Gastroesophageal sphincter (tissue), 4 donors: Measurements from ENCODE around the gene TSACC. TPM values are rescaled to one million over a fixed set of nuclear protein-coding genes. Genes with fewer than 3 reads are reported as not detected.

Source experiments
- ATAC-seq: fragments of 150-250 bp; one replicate; pipeline ENCODE4 v1.9.1; 2016; ENCODE audit warnings: mild to moderate bottlenecking, moderate library complexity
- H3K27ac ChIP-seq, 4 donors: fragments of 200-600 bp; sonication (generic) in 3 of 4; 1 replicate in 3 of 4; 2 replicates in 1 of 4; pipeline ENCODE4 v1.5.1; 2016 to 2019
- H3K27me3 ChIP-seq: fragments of 200-600 bp; sonication (generic); one replicate; pipeline ENCODE4 v1.5.1; 2019
- H3K36me3 ChIP-seq, 2 donors: fragments of 200-600 bp; sonication (generic); one replicate each; pipeline ENCODE4 v1.5.1; 2019; ENCODE audit warnings: control low read depth in 1 of 2
- H3K4me1 ChIP-seq, 3 donors: fragments of 200-600 bp; sonication (generic); 1 replicate in 2 of 3; 2 replicates in 1 of 3; pipeline ENCODE4 v1.5.1; 2016 to 2019; ENCODE audit warnings: control low read depth in 2 of 3
- H3K4me3 ChIP-seq, 2 donors: fragments of 200-600 bp; sonication (generic); one replicate each; pipeline ENCODE4 v1.5.1; 2019; ENCODE audit warnings: mild to moderate bottlenecking in 1 of 2, moderate library complexity in 1 of 2
- H3K9me3 ChIP-seq, 3 donors: fragments of 200-600 bp; sonication (generic); one replicate each; pipeline ENCODE4 v1.5.1; 2017 to 2019; ENCODE audit warnings: control low read depth in 2 of 3
- EP300 ChIP-seq: sonication (generic); formaldehyde crosslinking; IDR thresholded peaks from one replicate; pipeline ENCODE4 v1.6.1; 2017; ENCODE audit warnings: antibody characterized with exemption, mild to moderate bottlenecking
- POLR2A ChIP-seq, 2 donors: fragments of 450-650 bp; IDR thresholded peaks; one replicate each; pipeline ENCODE4 v1.6.1; 2017; ENCODE audit warnings: antibody characterized with exemption in 2 of 2, mild to moderate bottlenecking in 2 of 2, moderate library complexity in 1 of 2
- POLR2AphosphoS5 ChIP-seq: sonication (generic); formaldehyde crosslinking; IDR thresholded peaks from one replicate; pipeline ENCODE4 v1.6.1; 2017; ENCODE audit warnings: antibody characterized with exemption
- WGBS, 2 donors: methylation state at CpG; one replicate each; pipeline ENCODE4 v1.1.5; 2018; ENCODE audit warnings: low coverage in 1 of 2; 5-methylcytosine and 5-hydroxymethylcytosine counted together
- total RNA-seq, 4 donors: library from RNA; depleted of rRNA; stranded (reverse); fragments of >200 nt; gene quantifications; one replicate each; pipeline ENCODE4 v1.1.0, GENCODE V29; 2016
- TF ChIP-seq, protein P1 (sequence below), 4 experiments: fragments of 200-600 bp in 2 of 4; fragments of 450-650 bp in 2 of 4; sonication (generic) in 1 of 4; IDR thresholded peaks; one replicate each; pipeline ENCODE4 v1.5.1; 2017 to 2019; ENCODE audit warnings: antibody characterized with exemption in 4 of 4, mild to moderate bottlenecking in 2 of 4, moderate library complexity in 2 of 4

The TSACC gene
- total RNA-seq, 4 donors from 2014 or later, result not detected

DNA sequence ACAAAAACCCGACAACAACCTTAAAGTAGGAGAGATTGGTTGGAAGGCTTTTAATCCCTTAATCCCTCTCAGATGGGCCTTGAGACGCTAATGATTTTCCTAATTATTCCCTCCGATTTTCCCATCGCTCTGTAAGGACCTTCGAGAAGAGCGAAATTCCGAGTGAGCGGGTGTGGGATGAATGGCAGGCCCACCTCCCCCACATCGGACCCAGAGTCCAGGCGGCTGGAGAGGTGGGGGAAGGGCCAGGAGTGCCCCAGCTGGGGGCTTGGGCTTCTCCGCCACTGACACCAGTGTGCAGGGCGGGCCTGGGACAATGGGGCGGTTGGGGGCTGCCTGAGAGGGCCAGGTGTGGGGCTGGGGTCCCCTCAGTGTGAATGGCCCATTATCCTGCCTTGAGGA, 54.1 kb downstream of the TSACC start:
- Histone ChIP-seq H3K36me3 (no peaks in the 10 kb centered on the region), H3K4me3 (no peak overlapping the region), H3K9me3 (no peaks in the 10 kb centered on the region), H3K27ac (no peak overlapping the region), H3K27me3 (peaks cover 57% of the 10 kb centered on the region), H3K4me1 (peaks cover 0 to 10% (median 0%) of the 10 kb centered on the region in 3 donors)
- WGBS, 2 donors, result 52 to 93% methylated on average over 2 to 3 of the region's 13 CpGs
- no peak for ATAC-seq
- TF ChIP-seq EP300, result no peak
- TF ChIP-seq POLR2A (IDR thresholded peaks at IDR 0.05), result no peak
- TF ChIP-seq POLR2AphosphoS5, result no peak
- TF ChIP-seq, protein P1, sequence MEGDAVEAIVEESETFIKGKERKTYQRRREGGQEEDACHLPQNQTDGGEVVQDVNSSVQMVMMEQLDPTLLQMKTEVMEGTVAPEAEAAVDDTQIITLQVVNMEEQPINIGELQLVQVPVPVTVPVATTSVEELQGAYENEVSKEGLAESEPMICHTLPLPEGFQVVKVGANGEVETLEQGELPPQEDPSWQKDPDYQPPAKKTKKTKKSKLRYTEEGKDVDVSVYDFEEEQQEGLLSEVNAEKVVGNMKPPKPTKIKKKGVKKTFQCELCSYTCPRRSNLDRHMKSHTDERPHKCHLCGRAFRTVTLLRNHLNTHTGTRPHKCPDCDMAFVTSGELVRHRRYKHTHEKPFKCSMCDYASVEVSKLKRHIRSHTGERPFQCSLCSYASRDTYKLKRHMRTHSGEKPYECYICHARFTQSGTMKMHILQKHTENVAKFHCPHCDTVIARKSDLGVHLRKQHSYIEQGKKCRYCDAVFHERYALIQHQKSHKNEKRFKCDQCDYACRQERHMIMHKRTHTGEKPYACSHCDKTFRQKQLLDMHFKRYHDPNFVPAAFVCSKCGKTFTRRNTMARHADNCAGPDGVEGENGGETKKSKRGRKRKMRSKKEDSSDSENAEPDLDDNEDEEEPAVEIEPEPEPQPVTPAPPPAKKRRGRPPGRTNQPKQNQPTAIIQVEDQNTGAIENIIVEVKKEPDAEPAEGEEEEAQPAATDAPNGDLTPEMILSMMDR (IDR thresholded peaks at IDR 0.05), result no peak

GRCh38 chr1:156393095-156393494, 54.8 kb downstream of the TSACC start:
- TF ChIP-seq, protein P1 (IDR thresholded peaks at IDR 0.05), result no peak
- TF ChIP-seq EP300 (no peak), POLR2A (IDR thresholded peaks at IDR 0.05) (no peak), POLR2AphosphoS5 (no peak)
- Histone ChIP-seq H3K27ac (no peak overlapping the region), H3K4me1 (peaks cover 0 to 7% (median 0%) of the 10 kb centered on the region in 3 donors), H3K27me3 (peaks cover 50% of the 10 kb centered on the region), H3K9me3 (no peaks in the 10 kb centered on the region), H3K4me3 (no peak overlapping the region), H3K36me3 (no peaks in the 10 kb centered on the region)
- no peak for ATAC-seq

DNA sequence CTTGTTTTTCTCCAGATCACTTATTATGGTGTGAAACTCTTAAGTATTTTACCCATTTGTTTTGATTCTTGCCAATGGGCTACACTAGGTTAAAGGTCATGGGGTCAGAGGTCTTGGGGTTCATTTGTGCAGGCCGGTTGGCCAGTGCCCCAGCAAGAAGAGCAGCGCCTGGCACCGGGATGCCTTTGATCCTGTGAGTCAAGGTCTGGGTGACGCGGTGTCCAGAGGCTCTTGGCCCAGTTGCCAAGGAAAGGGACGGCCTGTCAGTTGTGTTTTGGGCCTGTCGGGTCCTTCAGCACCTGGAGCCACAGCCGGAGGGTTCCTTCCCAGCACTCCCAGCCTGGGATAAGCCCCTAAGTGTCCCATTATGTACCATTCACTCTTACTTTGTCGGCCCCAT, 55.8 kb downstream of the TSACC start:
- Histone ChIP-seq H3K36me3 (no peaks in the 10 kb centered on the region), H3K4me1 (no peaks in the 10 kb centered on the region), H3K9me3 (no peaks in the 10 kb centered on the region), H3K27ac (no peak overlapping the region), H3K4me3 (no peak overlapping the region), H3K27me3 (peaks cover 41% of the 10 kb centered on the region)
- WGBS, 2 donors, result 86% methylated on average over 7 of the region's 9 CpGs; no CpG with 5 or more reads in 1 of the 2 donors
- ATAC-seq, result no peak
- no peak for TF ChIP-seq EP300
- TF ChIP-seq POLR2A (IDR thresholded peaks at IDR 0.05), result no peak
- TF ChIP-seq POLR2AphosphoS5, result no peak
- TF ChIP-seq, protein P1 (IDR thresholded peaks at IDR 0.05), result no peak

DNA sequence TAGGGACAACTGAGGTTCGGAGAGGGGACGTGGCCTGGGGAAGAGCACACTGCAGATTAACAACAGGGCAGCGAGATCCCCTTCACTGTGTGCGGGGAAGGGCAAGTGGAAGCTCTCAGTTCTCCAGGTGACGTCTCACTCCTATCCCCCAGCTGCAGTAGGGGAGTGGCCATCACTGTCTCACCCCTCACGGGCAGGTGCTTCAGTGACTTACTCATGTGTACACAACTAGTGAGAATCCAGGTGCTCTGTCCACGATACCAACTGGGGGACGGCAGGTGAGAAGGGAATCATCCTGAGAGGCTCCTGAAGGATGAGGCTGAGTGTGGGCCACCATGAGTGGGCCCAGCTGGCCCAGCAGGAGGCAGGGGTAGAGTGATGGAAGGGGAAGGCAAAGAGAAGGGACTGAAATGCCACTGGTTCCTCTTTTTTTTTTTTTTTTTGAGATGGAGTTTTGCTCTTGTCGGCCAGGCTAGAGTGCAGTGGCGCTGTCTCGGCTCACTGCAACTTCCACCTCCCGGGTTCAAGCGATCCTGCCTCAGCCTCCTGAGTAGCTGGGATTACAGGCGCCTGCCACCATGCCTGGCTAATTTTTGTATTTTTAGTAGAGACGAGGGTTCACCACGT, 56.6 kb downstream of the TSACC start:
- no peak for ATAC-seq
- WGBS, 2 donors, result 86 to 88% methylated on average over 9 to 10 of the region's 16 CpGs
- Histone ChIP-seq H3K4me3 (no peak overlapping the region), H3K9me3 (no peaks in the 10 kb centered on the region), H3K27ac (no peak overlapping the region), H3K27me3 (peaks cover 38% of the 10 kb centered on the region), H3K4me1 (no peaks in the 10 kb centered on the region), H3K36me3 (no peaks in the 10 kb centered on the region)
- TF ChIP-seq POLR2A (IDR thresholded peaks at IDR 0.05), result no peak
- TF ChIP-seq POLR2AphosphoS5, result no peak
- TF ChIP-seq, protein P1 (IDR thresholded peaks at IDR 0.05), result no peak

Other genes with a start within 250 kb of the TSACC start
- 100 to 1,000 TPM; 327 to 617 (median 519) TPM for gene LMNA, start 223.8 kb upstream of the TSACC start, total RNA-seq
- gene SEMA4A, start 184.9 kb upstream of the TSACC start, total RNA-seq, result 1 to 10 TPM; 1.7 to 7.5 (median 3.4) TPM
- 10 to 100 TPM in 3 of 4 donors, 1 to 10 TPM in 1; 9.4 to 17.0 (median 12.7) TPM for gene SLC25A44, start 144.4 kb upstream of the TSACC start, total RNA-seq
- 10 to 100 TPM; 49.3 to 58.9 (median 51.8) TPM for gene PMF1, start 125.5 kb upstream of the TSACC start, total RNA-seq
- gene BGLAP, start 96.3 kb upstream of the TSACC start, total RNA-seq, result under 1 TPM in 1 of 4 donors, not detected in 3; 0.54 TPM
- gene PAQR6, start 90.5 kb upstream of the TSACC start, total RNA-seq, result 1 to 10 TPM; 1.2 to 3.4 (median 1.6) TPM
- gene SMG5, start 55.7 kb upstream of the TSACC start, total RNA-seq, result 100 to 1,000 TPM in 1 of 4 donors, 10 to 100 TPM in 3; 60.2 to 106 (median 69.1) TPM
- 1 to 10 TPM; 1.6 to 4.7 (median 3.2) TPM for gene TMEM79, start 54.2 kb upstream of the TSACC start, total RNA-seq
- gene GLMP, start 42.8 kb upstream of the TSACC start, total RNA-seq, result 10 to 100 TPM; 31.9 to 53.0 (median 38.6) TPM
- not detected for gene VHLL, start 39.2 kb upstream of the TSACC start, total RNA-seq
- 100 to 1,000 TPM; 189 to 224 (median 209) TPM for gene CCT3, start 234 bp upstream of the TSACC start, total RNA-seq
- not detected for gene RHBG, start 30.7 kb downstream of the TSACC start, total RNA-seq
- gene MEF2D, start 162.2 kb downstream of the TSACC start, total RNA-seq, result 10 to 100 TPM; 49.0 to 94.3 (median 67.1) TPM
- gene IQGAP3, start 234.0 kb downstream of the TSACC start, total RNA-seq, result under 1 TPM in 3 of 4 donors, not detected in 1; 0.27 to 0.58 (median 0.42) TPM
- not detected for gene TTC24, start 241.2 kb downstream of the TSACC start, total RNA-seq